Mesenchymal stem cell (in vitro differentiated cells and primary cell): ENCODE measurements around the gene PSMD3.

Experiments
- DNase-seq: peaks from one replicate; pipeline ENCODE4 v3.0.0-alpha.2; 2013
- H2AFZ ChIP-seq: one replicate; pipeline ENCODE4 v1.6.1; 2013; ENCODE audit warnings: low read depth, mild to moderate bottlenecking, control low read depth, inconsistent platforms, low read length, moderate library complexity
- H2AK5ac ChIP-seq: 2 replicates; pipeline ENCODE4 v1.6.1; 2013; ENCODE audit warnings: low read length, moderate library complexity, mild to moderate bottlenecking, inconsistent platforms; ENCODE audit not compliant: severe bottlenecking
- H2BK120ac ChIP-seq: one replicate; pipeline ENCODE4 v1.6.1; 2013; ENCODE audit warnings: low read depth, mild to moderate bottlenecking, inconsistent platforms, low read length, moderate library complexity
- H2BK12ac ChIP-seq, 2 experiments: one replicate each; pipeline ENCODE4 v1.6.1; 2013; ENCODE audit warnings: inconsistent platforms in 2 of 2, low read length in 2 of 2, mild to moderate bottlenecking in 2 of 2, moderate library complexity in 2 of 2, control low read depth in 1 of 2
- H2BK15ac ChIP-seq: one replicate; pipeline ENCODE4 v1.6.1; 2013; ENCODE audit warnings: mild to moderate bottlenecking, low read depth, inconsistent platforms; ENCODE audit not compliant: poor library complexity, severe bottlenecking
- H2BK5ac ChIP-seq: 2 replicates; pipeline ENCODE4 v1.6.1; 2013; ENCODE audit warnings: low read depth, mild to moderate bottlenecking, low read length, control low read depth, inconsistent platforms; ENCODE audit not compliant: poor library complexity, severe bottlenecking
- H3K14ac ChIP-seq, 2 experiments: one replicate each; pipeline ENCODE4 v1.6.1; 2013; ENCODE audit warnings: inconsistent platforms in 2 of 2, low read length in 2 of 2, control low read depth in 1 of 2, mild to moderate bottlenecking in 1 of 2, moderate library complexity in 1 of 2
- H3K18ac ChIP-seq, 2 experiments: one replicate each; pipeline ENCODE4 v1.6.1; 2013; ENCODE audit warnings: inconsistent platforms in 2 of 2, low read length in 2 of 2, control low read depth in 1 of 2, low read depth in 1 of 2, mild to moderate bottlenecking in 1 of 2
- H3K23ac ChIP-seq, 2 experiments: one replicate each; pipeline ENCODE4 v1.6.1; 2013; ENCODE audit warnings: inconsistent platforms in 2 of 2, low read length in 2 of 2, mild to moderate bottlenecking in 2 of 2, moderate library complexity in 2 of 2, control low read depth in 1 of 2
- H3K27ac ChIP-seq: 2 replicates; pipeline ENCODE4 v1.5.1; 2013; ENCODE audit warnings: mild to moderate bottlenecking, moderate library complexity, low read length, control low read depth, inconsistent platforms; ENCODE audit not compliant: poor library complexity, severe bottlenecking
- H3K27me3 ChIP-seq, 2 experiments: 2 replicates each; pipeline versions ENCODE4 v1.6.1 to v1.7.0; 2013; ENCODE audit warnings: low read length in 2 of 2, mild to moderate bottlenecking in 2 of 2, moderate library complexity in 2 of 2, control low read depth in 1 of 2, inconsistent platforms in 1 of 2; ENCODE audit not compliant: control insufficient read depth in 1 of 2, insufficient read depth in 1 of 2
- H3K36me3 ChIP-seq, 2 experiments: 2 replicates each; pipeline versions ENCODE4 v1.6.1 to v1.7.0; 2013; ENCODE audit warnings: low read length in 2 of 2, control low read depth in 1 of 2, inconsistent platforms in 1 of 2, low read depth in 1 of 2, mild to moderate bottlenecking in 1 of 2; ENCODE audit not compliant: insufficient read depth in 2 of 2, control insufficient read depth in 1 of 2
- H3K4ac ChIP-seq, 2 experiments: one replicate each; pipeline ENCODE4 v1.6.1; 2013; ENCODE audit warnings: inconsistent platforms in 2 of 2, low read length in 2 of 2, mild to moderate bottlenecking in 2 of 2, moderate library complexity in 2 of 2, control low read depth in 1 of 2, low read depth in 1 of 2
- H3K4me1 ChIP-seq: 2 replicates; pipeline ENCODE4 v1.6.1; 2013; ENCODE audit warnings: low read depth, low read length, control low read depth; ENCODE audit not compliant: control insufficient read depth, insufficient read depth
- H3K4me2 ChIP-seq: 2 replicates; pipeline ENCODE4 v1.6.1; 2013; ENCODE audit warnings: low read length, mild to moderate bottlenecking, inconsistent platforms; ENCODE audit not compliant: poor library complexity, severe bottlenecking
- H3K4me3 ChIP-seq, 2 experiments: 2 replicates each; pipeline versions ENCODE4 v1.5.1 to v1.7.0; 2013; ENCODE audit warnings: low read length in 2 of 2, mild to moderate bottlenecking in 2 of 2, control low read depth in 1 of 2, low read depth in 1 of 2; ENCODE audit not compliant: insufficient read depth in 1 of 2
- H3K79me1 ChIP-seq: replicated peaks from 2 replicates; pipeline ENCODE4 v1.6.1; 2013; ENCODE audit warnings: mild to moderate bottlenecking, control low read depth, low read length, inconsistent platforms; ENCODE audit not compliant: poor library complexity, severe bottlenecking
- H3K9ac ChIP-seq: 2 replicates; pipeline ENCODE4 v1.7.0; 2013; ENCODE audit warnings: mild to moderate bottlenecking, low read length, moderate library complexity
- H3K9me3 ChIP-seq: 2 replicates; pipeline ENCODE4 v1.7.0; 2013; ENCODE audit warnings: mild to moderate bottlenecking, low read length; ENCODE audit not compliant: control insufficient read depth
- H4K8ac ChIP-seq: one replicate; pipeline ENCODE4 v1.6.1; 2013; ENCODE audit warnings: inconsistent platforms, mild to moderate bottlenecking, low read length, moderate library complexity
- H4K91ac ChIP-seq: one replicate; pipeline ENCODE4 v1.6.1; 2013; ENCODE audit warnings: mild to moderate bottlenecking, low read length, inconsistent platforms
- WGBS: methylation state at CpG from one replicate; pipeline ENCODE4 v1.1.7; 2013; ENCODE audit warnings: mixed read lengths; 5-methylcytosine and 5-hydroxymethylcytosine counted together
- small RNA-seq: library from polyadenylated mRNA; stranded (forward); fragments of <200 nt; extraction: miRNeasy Mini kit (QIAGEN cat#:217004); gene quantifications from one replicate; pipeline ENCODE3, GENCODE V24; 2013; ENCODE audit warnings: low read depth

Gene PSMD3

GRCh38 chr17:40041196-40041595, 60.6 kb downstream of the PSMD3 start:
- Histone ChIP-seq H2BK12ac (no peak overlapping the region), H3K23ac (no peak overlapping the region), H4K8ac (no peak overlapping the region), H3K4me2 (no peak overlapping the region), H2AFZ (no peak overlapping the region), H2BK15ac (no peak overlapping the region), H3K36me3 (peaks cover 5 to 17% of the 10 kb centered on the region in 2 experiments), H3K9me3 (no peaks in the 10 kb centered on the region), H3K4me3 (no peak overlapping the region), H2AK5ac (no peak overlapping the region), H3K9ac (no peak overlapping the region), H2BK120ac (no peak overlapping the region), H4K91ac (no peak overlapping the region), H3K18ac (no peak overlapping the region), H3K4me1 (peaks cover 4% of the 10 kb centered on the region), H3K4ac (no peak overlapping the region), H3K79me1 (peaks cover 2% of the 10 kb centered on the region), H3K27me3 (no peaks in the 10 kb centered on the region), H3K14ac (no peak overlapping the region), H2BK5ac (no peak overlapping the region), H3K27ac (no peak overlapping the region)
- peak; percentile 6 for DNase-seq
- 86% methylated on average over 2 of the region's 2 CpGs for WGBS

Small RNAs within 50 kb of the gene (small RNA-seq; reads per million reads assigned to genes)
- 169 reads per million, percentile 94 among the genes with 10 or more reads in this experiment for gene SNORD124
